ENCODE data around the gene PROM2.

Gene PROM2

GRCh38 chr2:95285542-95285932, 11.3 kb downstream of the PROM2 start:
- no peak for DNase-seq (ENCODE audit: low spot score)

GRCh38 chr2:95287336-95287735, 13.1 kb downstream of the PROM2 start:
- no peak for DNase-seq (ENCODE audit: low spot score)

GRCh38 chr2:95287806-95288205, 13.6 kb downstream of the PROM2 start:
- no peak for DNase-seq (ENCODE audit: low spot score)

- no peak for DNase-seq (ENCODE audit: low spot score)
These were observed 15.0 kb downstream of the PROM2 start for GRCh38 chr2:95289253-95289652.

GRCh38 chr2:95291222-95291621, 17.0 kb downstream of the PROM2 start:
- no peak for DNase-seq (ENCODE audit: low spot score)

- DNase-seq (ENCODE audit: low spot score) = peak; percentile 75
These were observed 18.5 kb downstream of the PROM2 start for GRCh38 chr2:95292623-95293260.

- DNase-seq (ENCODE audit: low spot score) = no peak
These were observed 20.5 kb downstream of the PROM2 start for GRCh38 chr2:95294579-95295250.

- DNase-seq (ENCODE audit: low spot score) = no peak
These were observed 21.1 kb downstream of the PROM2 start for GRCh38 chr2:95295376-95295775.

- DNase-seq (ENCODE audit: low spot score) = no peak
These were observed 21.8 kb downstream of the PROM2 start for GRCh38 chr2:95296011-95296410.

- DNase-seq (ENCODE audit: low spot score) = no peak
These were observed 22.7 kb downstream of the PROM2 start, which contains the start of gene KCNIP3 for GRCh38 chr2:95296880-95297487. KCNIP3 (plus strand) TSS chr2:95297347; CDS start chr2:95297439, 92 bp downstream.

- DNase-seq (ENCODE audit: low spot score) = no peak
These were observed 23.6 kb downstream of the PROM2 start for GRCh38 chr2:95297639-95298395.

- DNase-seq (ENCODE audit: low spot score) = no peak
These were observed 24.4 kb downstream of the PROM2 start for GRCh38 chr2:95298486-95299111.

- no peak for DNase-seq (ENCODE audit: low spot score)
These were observed 25.7 kb downstream of the PROM2 start for GRCh38 chr2:95299961-95300360.

- no peak for DNase-seq (ENCODE audit: low spot score)
These were observed 26.2 kb downstream of the PROM2 start for GRCh38 chr2:95300450-95300849.

- no peak for DNase-seq (ENCODE audit: low spot score)
These were observed 26.9 kb downstream of the PROM2 start for GRCh38 chr2:95301186-95301585.

- no peak for DNase-seq (ENCODE audit: low spot score)
These were observed 27.8 kb downstream of the PROM2 start for GRCh38 chr2:95301876-95302641.

- DNase-seq (ENCODE audit: low spot score) = no peak
These were observed 29.1 kb downstream of the PROM2 start for GRCh38 chr2:95303191-95303919.

GRCh38 chr2:95305380-95306061, 31.3 kb downstream of the PROM2 start:
- peak; percentile 30 for DNase-seq (ENCODE audit: low spot score)

GRCh38 chr2:95306336-95306895, 32.2 kb downstream of the PROM2 start:
- DNase-seq (ENCODE audit: low spot score) = no peak

GRCh38 chr2:95307036-95307435, 32.8 kb downstream of the PROM2 start:
- no peak for DNase-seq (ENCODE audit: low spot score)
